Spleen (tissue), 11 donors: ENCODE data around the gene SOX13. TPM values are rescaled to one million over a fixed set of nuclear protein-coding genes. Genes with fewer than 3 reads are reported as not detected.

Source experiments
- DNase-seq: peaks from one replicate; pipeline ENCODE4 v3.0.0-alpha.2; 2020
- H3K27ac ChIP-seq, 8 donors: fragments of 200-600 bp; sonication (generic) in 7 of 8; 1 replicate in 4 of 8; 2 replicates in 4 of 8; pipeline versions ENCODE4 v1.5.0 to v1.8.0; 2016 to 2021; ENCODE audit warnings: inconsistent platforms in 4 of 8, mild to moderate bottlenecking in 4 of 8, moderate library complexity in 1 of 8
- H3K27me3 ChIP-seq, 7 donors: fragments of 200-600 bp; sonication (generic) in 6 of 7; replicated peaks in 1 of 7; 1 replicate in 4 of 7; 2 replicates in 3 of 7; pipeline versions ENCODE4 v1.5.0 to v1.8.0; 2016 to 2021; ENCODE audit warnings: inconsistent platforms in 3 of 7, mild to moderate bottlenecking in 1 of 7
- H3K36me3 ChIP-seq, 6 donors: fragments of 200-600 bp; sonication (generic) in 5 of 6; 1 replicate in 4 of 6; 2 replicates in 2 of 6; pipeline versions ENCODE4 v1.5.0 to v1.8.0; 2016 to 2021; ENCODE audit warnings: inconsistent platforms in 2 of 6
- H3K4me1 ChIP-seq, 6 donors: fragments of 200-600 bp; sonication (generic) in 5 of 6; 1 replicate in 3 of 6; 2 replicates in 3 of 6; pipeline versions ENCODE4 v1.5.0 to v1.8.0; 2016 to 2021; ENCODE audit warnings: inconsistent platforms in 3 of 6
- H3K4me3 ChIP-seq, 8 donors: fragments of 200-600 bp; sonication (generic) in 7 of 8; 1 replicate in 4 of 8; 2 replicates in 4 of 8; pipeline versions ENCODE4 v1.5.0 to v1.8.0; 2016 to 2021; ENCODE audit warnings: inconsistent platforms in 4 of 8, mild to moderate bottlenecking in 4 of 8, moderate library complexity in 2 of 8
- H3K9me3 ChIP-seq, 8 donors: fragments of 200-600 bp; sonication (generic) in 7 of 8; 1 replicate in 4 of 8; 2 replicates in 4 of 8; pipeline versions ENCODE4 v1.5.0 to v1.8.0; 2016 to 2021; ENCODE audit warnings: inconsistent platforms in 4 of 8
- POLR2A ChIP-seq, 3 donors: fragments of 450-650 bp; IDR thresholded peaks; one replicate each; pipeline ENCODE4 v1.5.1; 2017; ENCODE audit warnings: antibody characterized with exemption in 3 of 3, mild to moderate bottlenecking in 1 of 3
- POLR2AphosphoS5 ChIP-seq, 3 donors: sonication (generic); formaldehyde crosslinking; IDR thresholded peaks; one replicate each; pipeline ENCODE4 v1.5.1; 2017; ENCODE audit warnings: antibody characterized with exemption in 3 of 3
- WGBS, 5 donors: extraction: QIAGEN DNeasy Blood & Tissue Kit in 3 of 5; methylation state at CpG; one replicate each; pipeline versions ENCODE4 v1.1.5 to v1.1.7; 2013 to 2018; 5-methylcytosine and 5-hydroxymethylcytosine counted together
- intact Hi-C: fragments of 100-400 bp; cut with DNase I; formaldehyde crosslinking; loops from one replicate; pipeline ENCODE4 v1.15.0; 2023; ENCODE audit warnings: low total_unique reads
- polyA plus RNA-seq, 3 donors: library from polyadenylated mRNA; stranded (reverse); fragments of 200-250 nt; gene quantifications; one replicate each; pipeline ENCODE4 v1.2.1, GENCODE V29; 2013
- total RNA-seq, 7 donors: library from RNA; depleted of rRNA in 3 of 7; stranded (reverse); fragments of >200 nt in 3 of 7; fragmentation: NEBNext Ultra II Directional in 4 of 7; extraction: Animal tissue kit (Norgen Biotek cat#: 25700) in 4 of 7; gene quantifications; one replicate each; pipeline versions ENCODE4 v1.1.0 to v1.2.1, GENCODE V29; 2016 to 2021
- TF ChIP-seq, protein P1 (sequence below), 11 experiments: fragments of 200-600 bp in 7 of 11; fragments of 450-650 bp in 4 of 11; sonication (generic) in 4 of 11; IDR thresholded peaks in 8 of 11; conservative IDR thresholded peaks in 3 of 11; 1 replicate in 7 of 11; 2 replicates in 4 of 11; pipeline versions ENCODE4 v1.4.0 to v1.8.0; 2016 to 2021; ENCODE audit warnings: antibody characterized with exemption in 11 of 11, inconsistent platforms in 4 of 11, mild to moderate bottlenecking in 1 of 11
- donor health status: healthy with polysubstance abuse.
- donor health status: DM: no; HTN: no; CAD: no; lungs with moderate emphysema.
- donor health status: DM: no; HTN: no; CAD: no.
- donor health status: Bipolar disorder and iron deficiency.
- donor health status: healthy.
- donor health status: DM: no; HTN: no; CAD: no.
- donor health status: DM: yes; HTN: yes; CAD: no.

Gene SOX13
- total and polyA plus RNA-seq, 10 donors = 2.0 to 28.7 (median 18.0) TPM

DNA sequence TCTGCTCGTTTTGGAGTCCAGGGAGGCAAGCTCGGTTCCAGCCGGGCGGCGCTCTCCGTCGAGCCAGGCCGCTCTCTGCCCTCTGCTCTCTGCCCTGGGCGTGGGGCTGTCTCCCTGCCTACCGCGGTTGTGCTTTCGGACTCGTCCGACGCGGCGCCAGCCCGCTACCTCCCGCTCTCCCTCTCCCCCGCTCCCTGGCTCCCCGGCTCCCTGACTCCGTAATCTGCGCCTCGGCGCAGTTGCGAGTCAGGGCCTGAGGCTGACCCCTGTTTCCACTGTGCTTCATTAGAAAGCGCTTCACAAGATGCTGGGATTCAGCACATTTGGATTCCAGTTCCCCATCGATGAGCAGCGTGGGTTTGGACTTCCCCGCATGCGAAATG lies 2.2 kb downstream of the SOX13 start:
- 10 to 16% (median 12%) methylated on average over 26 to 31 of the region's 31 CpGs for WGBS, 5 donors
- Histone ChIP-seq H3K36me3 (no peaks in the 10 kb centered on the region), H3K27me3 (peaks cover 0 to 87% (median 32%) of the 10 kb centered on the region in 7 donors), H3K9me3 (no peaks in the 10 kb centered on the region), H3K4me1 (peaks cover 13 to 78% (median 49%) of the 10 kb centered on the region in 6 donors), H3K4me3 (peak overlapping the region; percentile 37 to 75 (median 56)), H3K27ac (peak overlapping the region; percentile 0 to 87 (median 82))
- intact Hi-C loops = no loop called here
- TF ChIP-seq POLR2A (IDR thresholded peaks at IDR 0.05) (no peak), POLR2AphosphoS5 (IDR thresholded peaks at IDR 0.05) (no peak)
- TF ChIP-seq, protein P1, sequence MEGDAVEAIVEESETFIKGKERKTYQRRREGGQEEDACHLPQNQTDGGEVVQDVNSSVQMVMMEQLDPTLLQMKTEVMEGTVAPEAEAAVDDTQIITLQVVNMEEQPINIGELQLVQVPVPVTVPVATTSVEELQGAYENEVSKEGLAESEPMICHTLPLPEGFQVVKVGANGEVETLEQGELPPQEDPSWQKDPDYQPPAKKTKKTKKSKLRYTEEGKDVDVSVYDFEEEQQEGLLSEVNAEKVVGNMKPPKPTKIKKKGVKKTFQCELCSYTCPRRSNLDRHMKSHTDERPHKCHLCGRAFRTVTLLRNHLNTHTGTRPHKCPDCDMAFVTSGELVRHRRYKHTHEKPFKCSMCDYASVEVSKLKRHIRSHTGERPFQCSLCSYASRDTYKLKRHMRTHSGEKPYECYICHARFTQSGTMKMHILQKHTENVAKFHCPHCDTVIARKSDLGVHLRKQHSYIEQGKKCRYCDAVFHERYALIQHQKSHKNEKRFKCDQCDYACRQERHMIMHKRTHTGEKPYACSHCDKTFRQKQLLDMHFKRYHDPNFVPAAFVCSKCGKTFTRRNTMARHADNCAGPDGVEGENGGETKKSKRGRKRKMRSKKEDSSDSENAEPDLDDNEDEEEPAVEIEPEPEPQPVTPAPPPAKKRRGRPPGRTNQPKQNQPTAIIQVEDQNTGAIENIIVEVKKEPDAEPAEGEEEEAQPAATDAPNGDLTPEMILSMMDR (IDR thresholded peaks at IDR 0.05 in 8 of 11, conservative IDR thresholded peaks at IDR 0.05 in 3 of 11) = no peak
- DNase-seq = no peak

DNA sequence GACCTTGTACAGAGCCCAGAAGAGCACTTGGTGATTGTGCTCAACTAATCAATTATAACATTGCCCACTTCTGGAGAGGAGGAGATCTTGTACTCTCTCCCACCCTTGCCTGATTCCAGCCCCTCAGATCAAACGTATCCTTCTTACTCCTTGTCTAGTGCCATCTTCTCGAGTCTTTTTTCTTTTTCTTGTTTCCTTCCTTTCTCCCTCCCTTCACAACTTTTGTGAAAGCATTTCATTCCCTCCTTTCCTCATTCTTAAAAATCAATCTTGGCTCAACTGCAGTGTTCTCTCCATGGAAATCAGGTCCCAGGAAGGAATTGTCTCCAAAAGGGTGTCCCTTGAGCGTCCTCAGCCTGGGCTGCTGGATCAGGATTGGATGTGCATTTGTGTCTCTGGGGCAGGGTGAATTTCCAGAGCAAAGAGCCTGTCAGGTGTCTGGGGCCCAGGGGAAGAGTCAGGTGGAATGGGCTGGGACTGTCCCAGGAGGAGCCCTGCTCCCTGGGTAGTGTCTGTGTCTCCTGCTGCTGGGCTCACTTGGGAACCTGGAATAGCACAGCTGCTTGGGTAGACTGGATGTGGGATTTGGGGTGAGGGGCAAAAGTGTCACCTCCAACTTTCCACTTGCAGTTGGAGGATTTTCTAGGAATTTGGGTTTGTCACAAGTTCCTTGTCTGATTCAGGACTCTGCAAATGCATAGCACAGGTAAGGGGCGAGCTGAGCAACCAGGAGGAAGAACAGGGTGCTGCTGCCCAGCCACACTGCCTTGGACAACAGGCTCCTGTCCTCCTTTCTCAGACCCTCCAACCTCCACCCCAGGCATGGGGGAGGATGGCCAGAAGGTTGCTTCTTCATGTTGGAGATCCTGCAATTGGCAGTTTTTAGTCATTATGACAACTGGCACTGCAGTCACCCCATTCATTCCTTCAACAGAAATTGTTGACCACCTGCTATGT lies 3.3 kb downstream of the SOX13 start:
- DNase-seq = no peak
- Histone ChIP-seq H3K9me3 (no peaks in the 10 kb centered on the region), H3K4me3 (peak overlapping the region in 3 of 8 donors; percentile 53 to 75 (median 67)), H3K4me1 (peaks cover 13 to 88% (median 51%) of the 10 kb centered on the region in 6 donors), H3K27me3 (peaks cover 0 to 86% (median 32%) of the 10 kb centered on the region in 7 donors), H3K27ac (peak overlapping the region in 5 of 8 donors; percentile 80 to 87 (median 84)), H3K36me3 (no peaks in the 10 kb centered on the region)
- TF ChIP-seq, protein P1 (IDR thresholded peaks at IDR 0.05 in 8 of 11, conservative IDR thresholded peaks at IDR 0.05 in 3 of 11) = no peak
- TF ChIP-seq POLR2A (IDR thresholded peaks at IDR 0.05) (no peak), POLR2AphosphoS5 (IDR thresholded peaks at IDR 0.05) (no peak)
- intact Hi-C loops = no loop called here
- 75 to 86% (median 77%) methylated on average over 4 of the region's 4 CpGs for WGBS, 5 donors

DNA sequence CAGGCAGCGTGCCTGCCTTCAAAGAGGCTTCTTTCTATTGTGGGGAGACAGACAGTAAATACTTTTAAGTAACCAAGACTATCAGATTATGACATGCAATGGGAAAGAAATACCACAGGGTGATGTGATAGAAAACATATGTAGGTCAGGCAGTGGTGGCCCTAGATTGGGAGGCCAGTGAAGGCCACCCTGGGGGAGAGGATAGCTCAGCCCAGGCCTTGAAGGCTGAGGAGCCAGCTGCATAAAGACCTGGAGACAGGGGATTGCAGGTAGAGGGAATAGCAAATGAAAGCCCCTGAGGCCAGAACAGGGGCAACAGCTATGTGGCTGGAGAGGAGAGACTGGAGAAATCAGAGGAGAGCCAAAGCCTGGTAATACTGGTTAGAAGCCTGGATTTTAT lies 4.0 kb downstream of the SOX13 start:
- Histone ChIP-seq H3K27me3 (peaks cover 0 to 78% (median 32%) of the 10 kb centered on the region in 7 donors), H3K27ac (peak overlapping the region in 1 of 8 donors; percentile 87), H3K4me1 (peaks cover 13 to 94% (median 51%) of the 10 kb centered on the region in 6 donors), H3K9me3 (no peaks in the 10 kb centered on the region), H3K4me3 (no peak overlapping the region), H3K36me3 (no peaks in the 10 kb centered on the region)
- TF ChIP-seq POLR2A (IDR thresholded peaks at IDR 0.05) (no peak), POLR2AphosphoS5 (IDR thresholded peaks at IDR 0.05) (no peak)
- TF ChIP-seq, protein P1 (IDR thresholded peaks at IDR 0.05 in 8 of 11, conservative IDR thresholded peaks at IDR 0.05 in 3 of 11) = no peak
- WGBS, 5 donors = 76 to 94% (median 89%) methylated on average over 1 of the region's 1 CpG
- intact Hi-C loops = no loop called here
- DNase-seq = no peak
